ENCODE results near the gene SMIM38.

DNA sequence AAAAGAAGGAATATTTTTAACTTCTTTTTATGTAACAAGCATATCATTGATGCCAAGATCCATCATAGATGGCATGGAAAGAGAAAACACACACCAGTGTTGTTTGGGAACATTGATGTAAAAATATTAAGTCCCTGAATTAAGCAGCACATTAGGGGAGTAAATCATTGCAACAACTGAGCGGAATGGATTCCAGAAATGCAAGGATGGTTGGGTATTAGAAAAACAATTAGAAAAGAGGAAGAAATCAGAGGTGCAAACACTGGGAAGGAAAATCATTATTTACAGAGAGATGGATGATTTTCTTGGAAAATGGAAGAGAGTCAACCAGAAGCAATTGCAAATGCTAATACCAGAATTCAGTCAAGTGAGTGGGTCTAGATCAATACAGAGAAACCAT lies 8.1 kb downstream of the SMIM38 start:
- TF ChIP-seq, protein P1, sequence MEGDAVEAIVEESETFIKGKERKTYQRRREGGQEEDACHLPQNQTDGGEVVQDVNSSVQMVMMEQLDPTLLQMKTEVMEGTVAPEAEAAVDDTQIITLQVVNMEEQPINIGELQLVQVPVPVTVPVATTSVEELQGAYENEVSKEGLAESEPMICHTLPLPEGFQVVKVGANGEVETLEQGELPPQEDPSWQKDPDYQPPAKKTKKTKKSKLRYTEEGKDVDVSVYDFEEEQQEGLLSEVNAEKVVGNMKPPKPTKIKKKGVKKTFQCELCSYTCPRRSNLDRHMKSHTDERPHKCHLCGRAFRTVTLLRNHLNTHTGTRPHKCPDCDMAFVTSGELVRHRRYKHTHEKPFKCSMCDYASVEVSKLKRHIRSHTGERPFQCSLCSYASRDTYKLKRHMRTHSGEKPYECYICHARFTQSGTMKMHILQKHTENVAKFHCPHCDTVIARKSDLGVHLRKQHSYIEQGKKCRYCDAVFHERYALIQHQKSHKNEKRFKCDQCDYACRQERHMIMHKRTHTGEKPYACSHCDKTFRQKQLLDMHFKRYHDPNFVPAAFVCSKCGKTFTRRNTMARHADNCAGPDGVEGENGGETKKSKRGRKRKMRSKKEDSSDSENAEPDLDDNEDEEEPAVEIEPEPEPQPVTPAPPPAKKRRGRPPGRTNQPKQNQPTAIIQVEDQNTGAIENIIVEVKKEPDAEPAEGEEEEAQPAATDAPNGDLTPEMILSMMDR (IDR thresholded peaks at IDR 0.05 in 2 of 3, conservative IDR thresholded peaks at IDR 0.05 in 1 of 3; ENCODE audit: borderline replicate concordance in 1 of 3, insufficient read depth in 1 of 3, low read depth in 2 of 3, low read length in 2 of 3) = no peak
- TF ChIP-seq POLR2AphosphoS5 (IDR thresholded peaks at IDR 0.05; ENCODE audit: low read depth, low read length) (no peak), POLR2A (IDR thresholded peaks at IDR 0.05; ENCODE audit: borderline replicate concordance, extremely low read depth, insufficient read depth, insufficient read length) (no peak), YY1 (IDR thresholded peaks at IDR 0.05; ENCODE audit: extremely low read depth, insufficient replicate concordance, low read depth, low read length) (no peak), RAD21 (IDR thresholded peaks at IDR 0.05; ENCODE audit: low read depth) (no peak), JUND (IDR thresholded peaks at IDR 0.05) (no peak), ELF1 (IDR thresholded peaks at IDR 0.05; ENCODE audit: borderline replicate concordance, low read depth) (no peak), EGR1 (IDR thresholded peaks at IDR 0.05; ENCODE audit: low read depth) (no peak), EZH2phosphoT487 (IDR thresholded peaks at IDR 0.05; ENCODE audit: borderline replicate concordance) (no peak)
